Gastrocnemius medialis (tissue), 4 donors: ENCODE measurements around the gene MS4A4A. TPM values are rescaled to one million over a fixed set of nuclear protein-coding genes. Genes with fewer than 3 reads are reported as not detected.
A peak's percentile ranks its signal among the peaks of the same experiment; 100 is the strongest.

Experiments
- ATAC-seq, 2 donors: fragments of 150-250 bp; one replicate each; pipeline ENCODE4 v1.9.1; 2016
- DNase-seq, 2 donors: peaks; one replicate each; pipeline ENCODE4 v3.0.0-alpha.2; 2019
- H3K27ac ChIP-seq, 4 donors: fragments of 200-600 bp; sonication (generic); 1 replicate in 1 of 4; 2 replicates in 3 of 4; pipeline ENCODE4 v1.5.1; 2016 to 2018; ENCODE audit warnings: mild to moderate bottlenecking in 2 of 4, moderate library complexity in 1 of 4
- H3K27me3 ChIP-seq, 3 donors: fragments of 200-600 bp; sonication (generic) in 2 of 3; 1 replicate in 1 of 3; 2 replicates in 2 of 3; pipeline versions ENCODE4 v1.5.1 to v1.6.0; 2016 to 2019; ENCODE audit warnings: mild to moderate bottlenecking in 1 of 3, moderate library complexity in 1 of 3
- H3K36me3 ChIP-seq, 2 donors: fragments of 200-600 bp; sonication (generic) in 1 of 2; one replicate each; pipeline ENCODE4 v1.5.1; 2017 to 2018
- H3K4me1 ChIP-seq, 2 donors: fragments of 200-600 bp; sonication (generic) in 1 of 2; one replicate each; pipeline ENCODE4 v1.5.1; 2016 to 2017; ENCODE audit warnings: mild to moderate bottlenecking in 2 of 2
- H3K4me3 ChIP-seq, 4 donors: fragments of 200-600 bp; sonication (generic) in 3 of 4; 1 replicate in 1 of 4; 2 replicates in 3 of 4; pipeline ENCODE4 v1.5.1; 2016 to 2019; ENCODE audit warnings: mild to moderate bottlenecking in 2 of 4
- H3K9me3 ChIP-seq, 3 donors: fragments of 200-600 bp; sonication (generic) in 2 of 3; 1 replicate in 1 of 3; 2 replicates in 2 of 3; pipeline ENCODE4 v1.5.1; 2016 to 2019
- CTCF ChIP-seq, 5 experiments: fragments of 450-650 bp in 3 of 5; fragments of 200-600 bp in 2 of 5; sonication (generic) in 2 of 5; IDR thresholded peaks in 4 of 5; conservative IDR thresholded peaks in 1 of 5; 1 replicate in 4 of 5; 2 replicates in 1 of 5; pipeline ENCODE4 v1.5.1; 2016 to 2019; ENCODE audit warnings: antibody characterized with exemption in 5 of 5, mild to moderate bottlenecking in 3 of 5, moderate library complexity in 3 of 5
- POLR2A ChIP-seq, 2 donors: fragments of 450-650 bp; IDR thresholded peaks; one replicate each; pipeline ENCODE4 v1.6.1; 2017; ENCODE audit warnings: antibody characterized with exemption in 2 of 2, mild to moderate bottlenecking in 2 of 2, moderate library complexity in 2 of 2
- in situ Hi-C, 4 donors: fragments of 200-750 bp; cut with MboI; loops; one replicate each; pipeline versions ENCODE4 v1.15.0 to v1.8.0; 2017; ENCODE audit warnings: low sequenced_read_pairs in 4 of 4
- intact Hi-C: fragments of 100-400 bp; cut with DNase I; formaldehyde crosslinking; loops from one replicate; pipeline ENCODE4 v1.15.1; 2023; ENCODE audit warnings: low total_unique reads
- total RNA-seq, 4 donors: library from RNA; depleted of rRNA; stranded (reverse); fragments of >200 nt; gene quantifications; one replicate each; pipeline versions ENCODE4 v1.1.0 to v1.2.3, GENCODE V29; 2016

MS4A4A gene
- total RNA-seq, 4 donors from 2014 or later: 5.8 to 15.6 (median 8.4) TPM

GRCh38 chr11:60261014-60261413, 19.5 kb upstream of the MS4A4A start:
- ATAC-seq: no peak
- DNase-seq: no peak
- TF ChIP-seq CTCF (IDR thresholded peaks at IDR 0.05 in 4 of 5, conservative IDR thresholded peaks at IDR 0.05 in 1 of 5): no peak
- no peak for TF ChIP-seq POLR2A (IDR thresholded peaks at IDR 0.05)
- intact Hi-C loops: no loop called here
- Histone ChIP-seq H3K27ac (no peak overlapping the region), H3K4me1 (no peaks in the 10 kb centered on the region), H3K9me3 (no peaks in the 10 kb centered on the region), H3K4me3 (no peak overlapping the region), H3K36me3 (no peaks in the 10 kb centered on the region), H3K27me3 (no peaks in the 10 kb centered on the region)
- in situ Hi-C loops: no loop called here

GRCh38 chr11:60263402-60263801, 17.1 kb upstream of the MS4A4A start:
- TF ChIP-seq POLR2A (IDR thresholded peaks at IDR 0.05) (no peak), CTCF (IDR thresholded peaks at IDR 0.05 in 4 of 5, conservative IDR thresholded peaks at IDR 0.05 in 1 of 5) (no peak)
- in situ Hi-C loops: no loop called here

GRCh38 chr11:60264644-60265043, 15.8 kb upstream of the MS4A4A start:
- in situ Hi-C loops: no loop called here
- TF ChIP-seq CTCF (IDR thresholded peaks at IDR 0.05 in 4 of 5, conservative IDR thresholded peaks at IDR 0.05 in 1 of 5) (no peak), POLR2A (IDR thresholded peaks at IDR 0.05) (no peak)
- no peaks in the 10 kb centered on the region for H3K27me3 ChIP-seq
- no peaks in the 10 kb centered on the region for H3K36me3 ChIP-seq
- H3K27ac ChIP-seq: no peak overlapping the region
- no peaks in the 10 kb centered on the region for H3K9me3 ChIP-seq
- DNase-seq (no peak), ATAC-seq (no peak)
- no peaks in the 10 kb centered on the region for H3K4me1 ChIP-seq
- intact Hi-C loops: no loop called here
- H3K4me3 ChIP-seq: no peak overlapping the region

More at GRCh38 chr11:60263402-60263801, 17.1 kb upstream of the MS4A4A start:
- H3K36me3 ChIP-seq: no peaks in the 10 kb centered on the region
- ATAC-seq: no peak
- no peaks in the 10 kb centered on the region for H3K27me3 ChIP-seq
- no peaks in the 10 kb centered on the region for H3K9me3 ChIP-seq
- intact Hi-C loops: no loop called here
- H3K27ac ChIP-seq: no peak overlapping the region
- H3K4me3 ChIP-seq: no peak overlapping the region
- peak in 1 of 2 donors; percentile 7 for DNase-seq
- H3K4me1 ChIP-seq: no peaks in the 10 kb centered on the region

GRCh38 chr11:60265373-60266214, 14.9 kb upstream of the MS4A4A start:
- intact Hi-C loops (no loop called here), in situ Hi-C loops (no loop called here)
- Histone ChIP-seq H3K27ac (no peak overlapping the region), H3K4me1 (no peaks in the 10 kb centered on the region), H3K9me3 (peaks cover 0 to 9% (median 4%) of the 10 kb centered on the region in 3 donors), H3K4me3 (no peak overlapping the region), H3K36me3 (no peaks in the 10 kb centered on the region), H3K27me3 (no peaks in the 10 kb centered on the region)
- ATAC-seq (no peak), DNase-seq (no peak)
- TF ChIP-seq CTCF (IDR thresholded peaks at IDR 0.05 in 4 of 5, conservative IDR thresholded peaks at IDR 0.05 in 1 of 5) (peak in 3 of 5 experiments; percentile 26 to 53 (median 47)), POLR2A (IDR thresholded peaks at IDR 0.05) (no peak)
